Subcutaneous abdominal adipose tissue (tissue), 5 donors: Measurements from ENCODE around the gene RALGDS.
"Not testable (repeated sequence)": the region's sequence is repeated elsewhere in the genome, so short reads cannot be mapped to it uniquely, and the experiment has no call there.

Experiments used
- H3K27ac ChIP-seq: one replicate; pipeline ENCODE4 v1.7.0; 2013; ENCODE audit warnings: low read depth, mild to moderate bottlenecking, inconsistent platforms, low read length, moderate library complexity
- H3K27me3 ChIP-seq, 5 donors: one replicate each; pipeline ENCODE4 v1.7.0; 2013; ENCODE audit warnings: low read length in 5 of 5, inconsistent platforms in 1 of 5; ENCODE audit not compliant: control insufficient read depth in 5 of 5, insufficient read depth in 4 of 5
- H3K36me3 ChIP-seq, 5 donors: one replicate each; pipeline ENCODE4 v1.7.0; 2013; ENCODE audit warnings: low read length in 5 of 5; ENCODE audit not compliant: control insufficient read depth in 5 of 5, insufficient read depth in 5 of 5
- H3K4me1 ChIP-seq, 5 donors: one replicate each; pipeline ENCODE4 v1.7.0; 2013; ENCODE audit warnings: low read length in 5 of 5, mild to moderate bottlenecking in 3 of 5, moderate library complexity in 1 of 5; ENCODE audit not compliant: control insufficient read depth in 5 of 5, insufficient read depth in 5 of 5
- H3K4me3 ChIP-seq, 5 donors: one replicate each; pipeline ENCODE4 v1.7.0; 2013; ENCODE audit warnings: low read length in 5 of 5, low read depth in 1 of 5
- H3K9ac ChIP-seq, 5 donors: one replicate each; pipeline ENCODE4 v1.7.0; 2013; ENCODE audit warnings: low read length in 5 of 5, mild to moderate bottlenecking in 4 of 5, moderate library complexity in 3 of 5
- H3K9me3 ChIP-seq, 5 donors: one replicate each; pipeline ENCODE4 v1.7.0; 2013; ENCODE audit warnings: low read length in 5 of 5; ENCODE audit not compliant: control insufficient read depth in 5 of 5
- donor health status: healthy.
- donor health status: healthy.
- donor health status: healthy.
- donor health status: healthy.
- donor health status: healthy.

RALGDS gene

GRCh38 chr9:133076691-133077090 lies 44.3 kb downstream of the RALGDS start:
- Histone ChIP-seq H3K9ac (no peak overlapping the region), H3K4me1 (no peaks in the 10 kb centered on the region), H3K4me3 (no peak overlapping the region), H3K9me3 (no peaks in the 10 kb centered on the region), H3K27me3 (peaks cover 0 to 3% (median 0%) of the 10 kb centered on the region in 5 donors), H3K27ac (no peak overlapping the region), H3K36me3 (no peaks in the 10 kb centered on the region)

- H3K36me3 ChIP-seq = no peaks in the 10 kb centered on the region
- no peaks in the 10 kb centered on the region for H3K9me3 ChIP-seq
- H3K4me3 ChIP-seq = no peak overlapping the region
- H3K4me1 ChIP-seq = no peaks in the 10 kb centered on the region
- H3K27ac ChIP-seq = no peak overlapping the region
- H3K9ac ChIP-seq = no peak overlapping the region
- peaks cover 0 to 3% (median 0%) of the 10 kb centered on the region in 5 donors for H3K27me3 ChIP-seq
Observed at GRCh38 chr9:133075925-133076630, 45.0 kb downstream of the RALGDS start.

GRCh38 chr9:133074111-133074651 lies 46.9 kb downstream of the RALGDS start:
- Histone ChIP-seq H3K27me3 (no peaks in the 10 kb centered on the region), H3K4me1 (no peaks in the 10 kb centered on the region), H3K4me3 (no peak overlapping the region), H3K9ac (no peak overlapping the region), H3K9me3 (no peaks in the 10 kb centered on the region), H3K36me3 (no peaks in the 10 kb centered on the region), H3K27ac (no peak overlapping the region)

- Histone ChIP-seq H3K4me3 (no peak overlapping the region), H3K9ac (no peak overlapping the region), H3K4me1 (no peaks in the 10 kb centered on the region), H3K27me3 (no peaks in the 10 kb centered on the region), H3K27ac (no peak overlapping the region), H3K36me3 (no peaks in the 10 kb centered on the region), H3K9me3 (no peaks in the 10 kb centered on the region)
Observed at GRCh38 chr9:133073086-133074014, 47.7 kb downstream of the RALGDS start.

GRCh38 chr9:133072210-133072609 lies 48.8 kb downstream of the RALGDS start:
- not testable (repeated sequence) for H3K36me3 ChIP-seq, H3K27ac ChIP-seq, H3K4me3 ChIP-seq, H3K9ac ChIP-seq, H3K4me1 ChIP-seq, H3K27me3 ChIP-seq, H3K9me3 ChIP-seq

- Histone ChIP-seq H3K27ac (no peak overlapping the region), H3K27me3 (no peaks in the 10 kb centered on the region), H3K4me1 (no peaks in the 10 kb centered on the region), H3K9ac (no peak overlapping the region), H3K4me3 (no peak overlapping the region), H3K36me3 (peaks cover 0 to 2% (median 0%) of the 10 kb centered on the region in 5 donors), H3K9me3 (no peaks in the 10 kb centered on the region)
Observed at GRCh38 chr9:133071484-133072150, 49.4 kb downstream of the RALGDS start.

- not testable (repeated sequence) for H3K9me3 ChIP-seq, H3K27me3 ChIP-seq, H3K4me1 ChIP-seq, H3K9ac ChIP-seq, H3K27ac ChIP-seq, H3K36me3 ChIP-seq, H3K4me3 ChIP-seq
Observed at GRCh38 chr9:133070985-133071384, 50.1 kb downstream of the RALGDS start.

- not testable (repeated sequence) for H3K27me3 ChIP-seq, H3K36me3 ChIP-seq, H3K4me1 ChIP-seq, H3K4me3 ChIP-seq, H3K9ac ChIP-seq, H3K9me3 ChIP-seq, H3K27ac ChIP-seq
Observed at GRCh38 chr9:133070500-133070961, 50.5 kb downstream of the RALGDS start.

- not testable (repeated sequence) for H3K4me1 ChIP-seq, H3K36me3 ChIP-seq, H3K27ac ChIP-seq, H3K27me3 ChIP-seq, H3K4me3 ChIP-seq, H3K9ac ChIP-seq, H3K9me3 ChIP-seq
Observed at GRCh38 chr9:133068431-133068830, 52.6 kb downstream of the RALGDS start.
